HepG2 (cell line): ENCODE data around the gene STMN3. TPM values are rescaled to one million over a fixed set of nuclear protein-coding genes. Genes with fewer than 3 reads are reported as not detected.
A peak's percentile ranks its signal among the peaks of the same experiment; 100 is the strongest.

Source experiments
- ARNT2 ChIP-seq: sonication (generic); formaldehyde crosslinking; IDR thresholded peaks from 2 replicates; pipeline ENCODE4 v1.8.0; 2022; ENCODE audit warnings: mild to moderate bottlenecking, low read depth, missing genetic modification reagents, moderate library complexity
- DR1 ChIP-seq: sonication (generic); formaldehyde crosslinking; IDR thresholded peaks from 2 replicates; pipeline ENCODE4 v1.8.0; 2021; ENCODE audit warnings: mild to moderate bottlenecking, missing genetic modification reagents, inconsistent platforms
- IRF2 ChIP-seq: IDR thresholded peaks from 2 replicates; pipeline ENCODE4 v1.6.1; 2018; ENCODE audit warnings: missing genetic modification reagents, missing compliant biosample characterization
- SIN3A ChIP-seq: IDR thresholded peaks from 2 replicates; pipeline ENCODE4 v1.6.1; 2011; ENCODE audit warnings: low read depth, mild to moderate bottlenecking, control low read depth, low read length, borderline replicate concordance
- SRSF1 ChIP-seq: fragments of 200-400 bp; formaldehyde crosslinking; optimal IDR thresholded peaks from 2 replicates; pipeline ENCODE3; 2017; ENCODE audit warnings: mild to moderate bottlenecking, low read depth, low read length, moderate library complexity
- SRSF4 ChIP-seq: fragments of 200-400 bp; formaldehyde crosslinking; IDR thresholded peaks from one replicate; pipeline ENCODE4 v1.6.1; 2018; ENCODE audit warnings: mild to moderate bottlenecking, low read depth, low read length, moderate library complexity; ENCODE audit not compliant: poor library complexity, severe bottlenecking
- ZNF282 ChIP-seq: fragments of 450-650 bp; IDR thresholded peaks from 2 replicates; pipeline ENCODE4 v1.6.1; 2018; ENCODE audit not compliant: partially characterized antibody
- ZNF501 ChIP-seq: sonication (generic); formaldehyde crosslinking; IDR thresholded peaks from 2 replicates; pipeline ENCODE4 v1.5.1; 2020; ENCODE audit warnings: mild to moderate bottlenecking, moderate library complexity, missing genetic modification reagents
- ZNF841 ChIP-seq: sonication (generic); formaldehyde crosslinking; IDR thresholded peaks from 2 replicates; pipeline ENCODE4 v1.8.1; 2023; ENCODE audit warnings: missing genetic modification reagents, borderline replicate concordance
- ZNF883 ChIP-seq: sonication (generic); formaldehyde crosslinking; IDR thresholded peaks from 2 replicates; pipeline ENCODE4 v1.5.1; 2020; ENCODE audit warnings: mild to moderate bottlenecking, missing genetic modification reagents; ENCODE audit errors: not compliant biosample characterization
- ZSCAN20 ChIP-seq: sonication (generic); formaldehyde crosslinking; IDR thresholded peaks from 2 replicates; pipeline ENCODE4 v1.4.0; 2020; ENCODE audit warnings: missing genetic modification reagents, mild to moderate bottlenecking, borderline replicate concordance
- polyA plus RNA-seq, 8 experiments: library from polyadenylated mRNA; depleted of rRNA in 3 of 8; stranded (reverse) in 7 of 8; unstranded in 1 of 8; fragments of >200 nt; fragmentation: Illumina TruSeq in 4 of 8; extraction: Trizol in 4 of 8; gene quantifications; 2 replicates each; pipeline versions ENCODE4 v1.2.1 to v1.2.3, GENCODE V29; 2011 to 2016; ENCODE audit warnings: low read depth in 4 of 8, missing spikeins in 1 of 8, mixed read lengths in 1 of 8; ENCODE audit not compliant: insufficient read depth in 1 of 8
- total RNA-seq, 5 experiments: library from RNA; depleted of rRNA; stranded (reverse); fragments of >200 nt; fragmentation: Illumina TruSeq; extraction: Trizol; gene quantifications; 2 replicates each; pipeline ENCODE4 v1.2.3, GENCODE V29; 2016; ENCODE audit warnings: low read depth in 1 of 5
- TF ChIP-seq, protein P1 (sequence below), 2 experiments: sonication (generic) in 1 of 2; formaldehyde crosslinking in 1 of 2; IDR thresholded peaks; 2 replicates each; pipeline versions ENCODE4 v1.6.1 to v1.9.0; 2014 to 2022; ENCODE audit warnings: antibody characterized with exemption in 1 of 2, borderline replicate concordance in 1 of 2, inconsistent platforms in 1 of 2, low read depth in 1 of 2, missing genetic modification reagents in 1 of 2
- TF ChIP-seq, protein P2 (sequence below): sonication (generic); formaldehyde crosslinking; IDR thresholded peaks from 2 replicates; pipeline ENCODE4 v1.4.0; 2020; ENCODE audit warnings: low read depth, mild to moderate bottlenecking, missing genetic modification reagents
- TF ChIP-seq, protein P3 (sequence below): sonication (generic); formaldehyde crosslinking; IDR thresholded peaks from 2 replicates; pipeline ENCODE4 v1.5.0; 2020; ENCODE audit warnings: mild to moderate bottlenecking, missing genetic modification reagents, borderline replicate concordance
- TF ChIP-seq, protein P4 (sequence below): sonication (generic); formaldehyde crosslinking; IDR thresholded peaks from 2 replicates; pipeline ENCODE4 v1.4.0; 2020; ENCODE audit warnings: missing genetic modification reagents

The STMN3 gene
- total and polyA plus RNA-seq, 2 of the 13 experiments (the other 11 are each of a cell fraction or from before 2014, with no cell fraction given): 21.0 to 48.3 TPM

DNA sequence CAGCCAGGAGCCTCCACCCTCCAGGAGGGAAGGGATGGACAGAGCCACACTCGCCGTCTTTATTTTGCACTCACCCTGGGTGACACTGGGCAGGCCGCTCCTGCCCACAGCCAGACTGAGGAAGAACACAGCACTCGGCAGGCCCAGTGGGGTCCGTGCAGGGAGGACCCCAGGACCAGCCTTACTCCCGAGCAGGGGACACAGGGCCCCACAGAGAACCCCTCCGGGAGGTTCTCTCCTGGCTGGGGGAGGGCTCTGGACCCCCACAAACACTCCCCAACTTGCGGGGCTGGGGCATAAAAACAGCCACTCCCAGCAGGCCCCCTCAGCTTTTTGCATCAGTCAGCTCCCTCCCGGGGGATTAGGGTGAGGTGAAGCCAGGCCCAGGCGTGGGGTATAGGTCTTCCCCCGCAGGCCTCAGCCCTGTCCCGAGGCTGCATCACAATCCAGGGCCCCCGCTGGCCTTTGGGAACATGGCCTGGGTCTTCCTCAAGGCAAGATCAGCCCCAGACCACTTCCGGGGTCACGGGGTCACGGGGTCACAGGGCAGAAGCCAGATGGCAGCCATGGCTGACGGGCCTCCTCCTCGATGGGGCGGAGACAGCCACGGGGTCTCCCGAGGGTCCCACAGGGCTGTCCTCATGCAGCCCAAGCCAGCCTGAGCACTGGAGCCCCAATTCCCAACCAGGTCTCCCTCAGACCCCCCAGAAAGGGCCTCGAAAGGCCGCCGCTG is 46.4 kb upstream of the STMN3 start (continued):
- TF ChIP-seq, protein P1, sequence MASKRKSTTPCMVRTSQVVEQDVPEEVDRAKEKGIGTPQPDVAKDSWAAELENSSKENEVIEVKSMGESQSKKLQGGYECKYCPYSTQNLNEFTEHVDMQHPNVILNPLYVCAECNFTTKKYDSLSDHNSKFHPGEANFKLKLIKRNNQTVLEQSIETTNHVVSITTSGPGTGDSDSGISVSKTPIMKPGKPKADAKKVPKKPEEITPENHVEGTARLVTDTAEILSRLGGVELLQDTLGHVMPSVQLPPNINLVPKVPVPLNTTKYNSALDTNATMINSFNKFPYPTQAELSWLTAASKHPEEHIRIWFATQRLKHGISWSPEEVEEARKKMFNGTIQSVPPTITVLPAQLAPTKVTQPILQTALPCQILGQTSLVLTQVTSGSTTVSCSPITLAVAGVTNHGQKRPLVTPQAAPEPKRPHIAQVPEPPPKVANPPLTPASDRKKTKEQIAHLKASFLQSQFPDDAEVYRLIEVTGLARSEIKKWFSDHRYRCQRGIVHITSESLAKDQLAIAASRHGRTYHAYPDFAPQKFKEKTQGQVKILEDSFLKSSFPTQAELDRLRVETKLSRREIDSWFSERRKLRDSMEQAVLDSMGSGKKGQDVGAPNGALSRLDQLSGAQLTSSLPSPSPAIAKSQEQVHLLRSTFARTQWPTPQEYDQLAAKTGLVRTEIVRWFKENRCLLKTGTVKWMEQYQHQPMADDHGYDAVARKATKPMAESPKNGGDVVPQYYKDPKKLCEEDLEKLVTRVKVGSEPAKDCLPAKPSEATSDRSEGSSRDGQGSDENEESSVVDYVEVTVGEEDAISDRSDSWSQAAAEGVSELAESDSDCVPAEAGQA (IDR thresholded peaks at IDR 0.05; ENCODE audit: low read depth): no peak
- TF ChIP-seq, protein P1 (CRISPR knock-in tag; IDR thresholded peaks at IDR 0.05; ENCODE audit: borderline replicate concordance): no peak
- TF ChIP-seq ZNF501: 0 out of 2 replicates have a peak, but pooled peaks have one; percentile 31
- no peak for TF ChIP-seq ARNT2 (CRISPR knock-in tag)
- no peak for TF ChIP-seq SRSF4
- TF ChIP-seq, protein P2, sequence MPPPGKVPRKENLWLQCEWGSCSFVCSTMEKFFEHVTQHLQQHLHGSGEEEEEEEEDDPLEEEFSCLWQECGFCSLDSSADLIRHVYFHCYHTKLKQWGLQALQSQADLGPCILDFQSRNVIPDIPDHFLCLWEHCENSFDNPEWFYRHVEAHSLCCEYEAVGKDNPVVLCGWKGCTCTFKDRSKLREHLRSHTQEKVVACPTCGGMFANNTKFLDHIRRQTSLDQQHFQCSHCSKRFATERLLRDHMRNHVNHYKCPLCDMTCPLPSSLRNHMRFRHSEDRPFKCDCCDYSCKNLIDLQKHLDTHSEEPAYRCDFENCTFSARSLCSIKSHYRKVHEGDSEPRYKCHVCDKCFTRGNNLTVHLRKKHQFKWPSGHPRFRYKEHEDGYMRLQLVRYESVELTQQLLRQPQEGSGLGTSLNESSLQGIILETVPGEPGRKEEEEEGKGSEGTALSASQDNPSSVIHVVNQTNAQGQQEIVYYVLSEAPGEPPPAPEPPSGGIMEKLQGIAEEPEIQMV (CRISPR knock-in tag): no peak
- TF ChIP-seq ZNF883 (CRISPR knock-in tag): no peak
- TF ChIP-seq ZNF282: no peak
- TF ChIP-seq, protein P3, sequence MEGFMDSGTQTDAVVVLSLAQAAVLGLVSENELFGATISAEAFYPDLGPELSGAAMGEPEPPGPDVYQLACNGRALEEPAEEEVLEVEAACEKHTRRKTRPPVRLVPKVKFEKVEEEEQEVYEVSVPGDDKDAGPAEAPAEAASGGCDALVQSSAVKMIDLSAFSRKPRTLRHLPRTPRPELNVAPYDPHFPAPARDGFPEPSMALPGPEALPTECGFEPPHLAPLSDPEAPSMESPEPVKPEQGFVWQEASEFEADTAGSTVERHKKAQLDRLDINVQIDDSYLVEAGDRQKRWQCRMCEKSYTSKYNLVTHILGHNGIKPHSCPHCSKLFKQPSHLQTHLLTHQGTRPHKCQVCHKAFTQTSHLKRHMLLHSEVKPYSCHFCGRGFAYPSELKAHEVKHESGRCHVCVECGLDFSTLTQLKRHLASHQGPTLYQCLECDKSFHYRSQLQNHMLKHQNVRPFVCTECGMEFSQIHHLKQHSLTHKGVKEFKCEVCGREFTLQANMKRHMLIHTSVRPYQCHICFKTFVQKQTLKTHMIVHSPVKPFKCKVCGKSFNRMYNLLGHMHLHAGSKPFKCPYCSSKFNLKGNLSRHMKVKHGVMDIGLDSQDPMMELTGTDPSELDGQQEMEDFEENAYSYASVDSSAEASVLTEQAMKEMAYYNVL (CRISPR knock-in tag): 0 out of 2 replicates have a peak, but pooled peaks have one; percentile 34
- TF ChIP-seq ZSCAN20 (CRISPR knock-in tag): no peak
- no peak for TF ChIP-seq SRSF1
- no peak for TF ChIP-seq ZNF841 (CRISPR knock-in tag)
- TF ChIP-seq DR1 (CRISPR knock-in tag): peak; percentile 40; the same call in 1 of the 2 replicates
- TF ChIP-seq IRF2: no peak
- TF ChIP-seq SIN3A: no peak
- TF ChIP-seq, protein P4, sequence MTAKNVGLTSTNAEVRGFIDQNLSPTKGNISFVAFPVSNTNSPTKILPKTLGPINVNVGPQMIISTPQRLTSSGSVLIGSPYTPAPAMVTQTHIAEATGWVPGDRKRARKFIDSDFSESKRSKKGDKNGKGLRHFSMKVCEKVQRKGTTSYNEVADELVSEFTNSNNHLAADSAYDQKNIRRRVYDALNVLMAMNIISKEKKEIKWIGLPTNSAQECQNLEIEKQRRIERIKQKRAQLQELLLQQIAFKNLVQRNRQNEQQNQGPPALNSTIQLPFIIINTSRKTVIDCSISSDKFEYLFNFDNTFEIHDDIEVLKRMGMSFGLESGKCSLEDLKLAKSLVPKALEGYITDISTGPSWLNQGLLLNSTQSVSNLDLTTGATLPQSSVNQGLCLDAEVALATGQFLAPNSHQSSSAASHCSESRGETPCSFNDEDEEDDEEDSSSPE (CRISPR knock-in tag): no peak
